ENCODE measurements around the gene ST7L. TPM values are rescaled to one million over a fixed set of nuclear protein-coding genes. Genes with fewer than 3 reads are reported as not detected.

The ST7L gene
- polyA plus RNA-seq, 2 of the 4 experiments (the other 2 are of a cell fraction), result 10.5 to 10.8 TPM

DNA sequence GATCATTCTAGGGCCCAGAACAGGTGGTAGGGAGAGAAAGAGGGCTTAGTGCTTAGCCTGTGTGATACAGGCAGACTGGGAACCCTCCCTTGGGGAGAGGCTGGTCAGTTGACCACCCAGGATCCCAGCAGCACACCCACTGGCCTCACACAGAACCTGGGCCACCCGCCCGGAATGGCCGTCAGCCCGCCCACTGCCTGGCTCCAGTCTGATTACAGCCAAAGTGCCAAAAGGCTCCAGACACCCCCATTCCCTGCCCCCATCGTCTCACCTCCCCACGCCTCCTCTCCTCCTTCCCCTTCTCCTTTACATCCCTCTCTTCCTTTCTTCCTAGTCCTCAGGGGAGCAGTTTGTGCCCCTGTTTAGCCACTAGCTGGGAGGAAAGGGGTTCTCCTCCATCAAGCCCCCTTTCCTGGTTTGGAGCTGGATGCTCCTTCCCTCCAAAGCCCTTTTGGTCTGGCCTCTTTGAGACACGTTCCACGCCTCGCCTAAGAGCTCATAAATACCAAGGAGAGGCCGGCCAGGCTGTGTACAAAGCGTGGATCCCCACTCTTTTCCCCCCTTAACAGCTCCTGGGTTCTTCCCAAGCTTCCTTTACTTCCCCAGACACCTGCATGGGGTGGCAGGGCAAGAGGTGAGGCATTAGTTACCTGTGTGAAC is 114.8 kb downstream of the ST7L start:
- no peak overlapping the region for H3K4me3 ChIP-seq
- ChIA-PET POLR2A (no interaction called here), CTCF (interaction anchor here (1.0 to 1.2 kb wide), 3 partner anchors 110 to 204 kb away, joined by 3 to 5 read pairs (median 3); no protein-coding TSS in a partner anchor)
- H3K27ac ChIP-seq, result no peak overlapping the region
- ATAC-seq, result no peak
- peaks cover 6% of the 10 kb centered on the region; the same call in 2 of the 3 replicates for H3K4me1 ChIP-seq
- 77% methylated on average over 10 of the region's 11 CpGs for WGBS (ENCODE audit: missing lambda C conversion rate)
- H3K9me3 ChIP-seq, result no peaks in the 10 kb centered on the region
- TF ChIP-seq RFX5 (IDR thresholded peaks at IDR 0.05) (no peak), NFE2L2 (conservative IDR thresholded peaks at IDR 0.05; ENCODE audit: low read length) (no peak), SMC3 (IDR thresholded peaks at IDR 0.05) (no peak), MAZ (IDR thresholded peaks at IDR 0.05; ENCODE audit: borderline replicate concordance, low read depth, low read length) (no peak), RNF2 (IDR thresholded peaks at IDR 0.05; ENCODE audit: borderline replicate concordance, low read depth) (no peak), HEYL (CRISPR knock-in tag; IDR thresholded peaks at IDR 0.05) (no peak), NR3C1 (IDR thresholded peaks at IDR 0.05) (no peak), GATA3 (IDR thresholded peaks at IDR 0.05; ENCODE audit: borderline replicate concordance) (no peak), HOXA7 (CRISPR knock-in tag; IDR thresholded peaks at IDR 0.05) (no peak), PHF8 (IDR thresholded peaks at IDR 0.05; ENCODE audit: borderline replicate concordance, low read depth) (no peak), EP300 (IDR thresholded peaks at IDR 0.05) (no peak)
- TF ChIP-seq, protein P1, sequence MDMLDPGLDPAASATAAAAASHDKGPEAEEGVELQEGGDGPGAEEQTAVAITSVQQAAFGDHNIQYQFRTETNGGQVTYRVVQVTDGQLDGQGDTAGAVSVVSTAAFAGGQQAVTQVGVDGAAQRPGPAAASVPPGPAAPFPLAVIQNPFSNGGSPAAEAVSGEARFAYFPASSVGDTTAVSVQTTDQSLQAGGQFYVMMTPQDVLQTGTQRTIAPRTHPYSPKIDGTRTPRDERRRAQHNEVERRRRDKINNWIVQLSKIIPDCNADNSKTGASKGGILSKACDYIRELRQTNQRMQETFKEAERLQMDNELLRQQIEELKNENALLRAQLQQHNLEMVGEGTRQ (IDR thresholded peaks at IDR 0.05), result no peak
- no peak for DNase-seq (ENCODE audit: low read depth in 1 of 2, low spot score in 1 of 2)
- no peak overlapping the region for H3K4me2 ChIP-seq
- FAIRE-seq, result no peak

DNA sequence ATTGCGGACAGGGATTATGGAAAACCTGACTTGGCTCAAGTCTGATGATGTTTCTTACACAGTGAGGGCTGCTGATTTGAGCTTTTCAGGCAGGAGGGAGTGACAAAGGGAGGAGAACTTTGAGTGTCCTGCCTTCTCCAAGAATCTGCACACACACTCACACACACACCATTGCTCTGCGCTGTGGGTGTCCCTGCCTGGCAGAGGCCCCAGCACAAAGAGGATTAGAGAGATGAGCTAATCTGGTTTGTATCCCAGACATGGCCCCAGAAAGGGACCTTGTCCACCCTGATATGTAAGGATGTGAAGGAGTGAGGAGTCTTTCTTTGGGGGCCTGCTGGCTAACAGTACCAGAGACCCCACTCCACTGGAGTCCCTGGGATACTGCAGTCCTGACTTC is 116.1 kb downstream of the ST7L start:
- TF ChIP-seq, protein P2, sequence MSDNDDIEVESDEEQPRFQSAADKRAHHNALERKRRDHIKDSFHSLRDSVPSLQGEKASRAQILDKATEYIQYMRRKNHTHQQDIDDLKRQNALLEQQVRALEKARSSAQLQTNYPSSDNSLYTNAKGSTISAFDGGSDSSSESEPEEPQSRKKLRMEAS (IDR thresholded peaks at IDR 0.05), result no peak
- TF ChIP-seq HOXB5 (CRISPR knock-in tag; IDR thresholded peaks at IDR 0.05) (no peak), CEBPB (IDR thresholded peaks at IDR 0.05) (no peak), HOXA7 (CRISPR knock-in tag; IDR thresholded peaks at IDR 0.05) (no peak), CBX2 (IDR thresholded peaks at IDR 0.05; ENCODE audit: borderline replicate concordance, low read depth) (no peak)
- TF ChIP-seq, protein P3, sequence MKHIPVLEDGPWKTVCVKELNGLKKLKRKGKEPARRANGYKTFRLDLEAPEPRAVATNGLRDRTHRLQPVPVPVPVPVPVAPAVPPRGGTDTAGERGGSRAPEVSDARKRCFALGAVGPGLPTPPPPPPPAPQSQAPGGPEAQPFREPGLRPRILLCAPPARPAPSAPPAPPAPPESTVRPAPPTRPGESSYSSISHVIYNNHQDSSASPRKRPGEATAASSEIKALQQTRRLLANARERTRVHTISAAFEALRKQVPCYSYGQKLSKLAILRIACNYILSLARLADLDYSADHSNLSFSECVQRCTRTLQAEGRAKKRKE (CRISPR knock-in tag; IDR thresholded peaks at IDR 0.05; ENCODE audit: low read depth), result no peak
- TF ChIP-seq, protein P4, sequence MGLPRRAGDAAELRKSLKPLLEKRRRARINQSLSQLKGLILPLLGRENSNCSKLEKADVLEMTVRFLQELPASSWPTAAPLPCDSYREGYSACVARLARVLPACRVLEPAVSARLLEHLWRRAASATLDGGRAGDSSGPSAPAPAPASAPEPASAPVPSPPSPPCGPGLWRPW (IDR thresholded peaks at IDR 0.05), result no peak
- Histone ChIP-seq H3K27ac (no peak overlapping the region), H3K4me3 (no peak overlapping the region), H3K4me1 (peaks cover 6% of the 10 kb centered on the region; the same call in 2 of the 3 replicates), H3K4me2 (peak overlapping the region; percentile 92; the same call in 2 of the 3 replicates), H3K9me3 (no peaks in the 10 kb centered on the region)
- FAIRE-seq (no peak), ATAC-seq (no peak), DNase-seq (ENCODE audit: low read depth in 1 of 2, low spot score in 1 of 2) (no peak)
- ChIA-PET POLR2A (interaction anchor here (1.5 kb wide), 1 partner anchor 109 kb away, joined by 5 read pairs; no protein-coding TSS in a partner anchor), CTCF (interaction anchor here (1.0 to 3.3 kb wide), 10 partner anchors 11 to 213 kb away, joined by 3 to 36 read pairs (median 7); no protein-coding TSS in a partner anchor)
- WGBS (ENCODE audit: missing lambda C conversion rate), result 96% methylated on average over 2 of the region's 2 CpGs

DNA sequence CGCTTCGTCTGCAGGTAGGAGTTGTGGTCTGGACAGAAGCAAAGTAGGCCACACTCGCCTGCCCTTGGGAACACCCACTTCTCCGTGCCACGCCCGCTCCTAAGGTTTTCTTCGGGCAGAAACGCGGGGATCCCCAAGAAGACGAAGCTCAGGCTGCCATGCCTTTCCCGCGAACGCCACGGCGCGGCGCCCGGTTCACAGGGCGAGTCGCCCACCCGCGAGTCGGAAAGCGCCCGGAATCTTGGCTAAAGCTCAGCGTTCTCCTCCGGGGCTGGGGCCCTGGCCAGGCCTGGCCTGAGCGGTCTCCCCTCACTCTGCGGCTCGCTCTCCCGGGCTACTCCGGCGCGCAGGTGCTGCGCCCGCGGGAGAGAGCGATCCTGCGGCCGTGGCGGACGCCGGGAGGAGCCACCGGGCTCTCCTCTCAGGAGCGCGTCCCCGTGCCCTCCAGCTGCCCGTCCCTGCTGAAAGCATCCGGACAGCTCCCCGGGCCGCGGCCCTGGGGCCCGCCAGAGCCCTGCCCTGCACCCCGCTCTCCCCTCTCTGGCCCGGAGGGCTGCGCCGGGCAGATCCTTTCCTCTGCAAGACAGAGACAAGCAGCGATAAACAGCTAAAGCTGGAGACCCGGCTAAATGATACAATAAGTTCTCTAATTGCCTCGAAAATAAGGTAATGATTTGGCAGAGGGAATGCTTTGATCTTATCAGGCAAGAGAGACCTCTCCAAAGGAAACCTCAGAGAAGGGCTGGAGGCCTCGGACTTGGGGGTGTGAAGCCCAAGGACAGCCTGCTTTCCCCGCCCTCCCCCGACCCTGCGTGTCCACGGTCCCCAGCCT is 116.9 kb downstream of the ST7L start:
- ATAC-seq, result peak; percentile 82 to 86
- Histone ChIP-seq H3K4me2 (peak overlapping the region; percentile 92), H3K4me1 (peaks cover 4% of the 10 kb centered on the region; the same call in 2 of the 3 replicates), H3K4me3 (peak overlapping the region; percentile 58), H3K9me3 (no peaks in the 10 kb centered on the region), H3K27ac (peak overlapping the region; percentile 77 to 87)
- POLR2A ChIA-PET, result interaction anchor here (0.9 to 1.5 kb wide), 3 partner anchors 108 to 171 kb away, joined by 3 to 5 read pairs (median 4); partner anchors contain the start of gene ST7L
- no peak for FAIRE-seq
- WGBS (ENCODE audit: missing lambda C conversion rate), result 58% methylated on average over 7 of the region's 65 CpGs
- peak; percentile 83 for TF ChIP-seq SMC3 (IDR thresholded peaks at IDR 0.05)
- TF ChIP-seq, protein P5, sequence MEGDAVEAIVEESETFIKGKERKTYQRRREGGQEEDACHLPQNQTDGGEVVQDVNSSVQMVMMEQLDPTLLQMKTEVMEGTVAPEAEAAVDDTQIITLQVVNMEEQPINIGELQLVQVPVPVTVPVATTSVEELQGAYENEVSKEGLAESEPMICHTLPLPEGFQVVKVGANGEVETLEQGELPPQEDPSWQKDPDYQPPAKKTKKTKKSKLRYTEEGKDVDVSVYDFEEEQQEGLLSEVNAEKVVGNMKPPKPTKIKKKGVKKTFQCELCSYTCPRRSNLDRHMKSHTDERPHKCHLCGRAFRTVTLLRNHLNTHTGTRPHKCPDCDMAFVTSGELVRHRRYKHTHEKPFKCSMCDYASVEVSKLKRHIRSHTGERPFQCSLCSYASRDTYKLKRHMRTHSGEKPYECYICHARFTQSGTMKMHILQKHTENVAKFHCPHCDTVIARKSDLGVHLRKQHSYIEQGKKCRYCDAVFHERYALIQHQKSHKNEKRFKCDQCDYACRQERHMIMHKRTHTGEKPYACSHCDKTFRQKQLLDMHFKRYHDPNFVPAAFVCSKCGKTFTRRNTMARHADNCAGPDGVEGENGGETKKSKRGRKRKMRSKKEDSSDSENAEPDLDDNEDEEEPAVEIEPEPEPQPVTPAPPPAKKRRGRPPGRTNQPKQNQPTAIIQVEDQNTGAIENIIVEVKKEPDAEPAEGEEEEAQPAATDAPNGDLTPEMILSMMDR (IDR thresholded peaks at IDR 0.05), result peak; percentile 51
- TF ChIP-seq, protein P2 (IDR thresholded peaks at IDR 0.05), result peak; percentile 78
- TF ChIP-seq RAD21 (conservative IDR thresholded peaks at IDR 0.05 in 1 of 2, IDR thresholded peaks at IDR 0.05 in 1 of 2), result peak; percentile 56 to 69
- no peak for TF ChIP-seq RFX5 (IDR thresholded peaks at IDR 0.05)
- TF ChIP-seq, protein P1 (IDR thresholded peaks at IDR 0.05), result no peak
- TF ChIP-seq, protein P6, sequence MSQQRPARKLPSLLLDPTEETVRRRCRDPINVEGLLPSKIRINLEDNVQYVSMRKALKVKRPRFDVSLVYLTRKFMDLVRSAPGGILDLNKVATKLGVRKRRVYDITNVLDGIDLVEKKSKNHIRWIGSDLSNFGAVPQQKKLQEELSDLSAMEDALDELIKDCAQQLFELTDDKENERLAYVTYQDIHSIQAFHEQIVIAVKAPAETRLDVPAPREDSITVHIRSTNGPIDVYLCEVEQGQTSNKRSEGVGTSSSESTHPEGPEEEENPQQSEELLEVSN (IDR thresholded peaks at IDR 0.05; ENCODE audit: borderline replicate concordance, low read depth), result peak; percentile 68; the same call in 1 of the 2 replicates
- CTCF ChIA-PET, result interaction anchor here (0.7 to 3.3 kb wide), 37 partner anchors 8 to 214 kb away, joined by 3 to 36 read pairs (median 5); partner anchors contain the start of genes CTTNBP2NL and MOV10
- DNase-seq (ENCODE audit: low read depth in 1 of 2, low spot score in 1 of 2), result peak; percentile 25 to 57
